ENCODE data around the gene FAM131A. TPM values are rescaled to one million over a fixed set of nuclear protein-coding genes. Genes with fewer than 3 reads are reported as not detected.

Gene FAM131A
- total and polyA plus RNA-seq, 12 donors, result 21.6 to 36.5 (median 26.7) TPM

GRCh38 chr3:184346480-184347190, 9.2 kb downstream of the FAM131A start:
- Histone ChIP-seq H3K4me3 (no peak overlapping the region), H3K27me3 (no peaks in the 10 kb centered on the region), H3K27ac (peak overlapping the region in 1 of 10 donors; percentile 36), H3K9me3 (no peaks in the 10 kb centered on the region), H3K36me3 (peaks cover 0 to 47% (median 33%) of the 10 kb centered on the region in 9 donors), H3K4me1 (peaks cover 0 to 17% (median 8%) of the 10 kb centered on the region in 9 donors)
- TF ChIP-seq, protein P1, sequence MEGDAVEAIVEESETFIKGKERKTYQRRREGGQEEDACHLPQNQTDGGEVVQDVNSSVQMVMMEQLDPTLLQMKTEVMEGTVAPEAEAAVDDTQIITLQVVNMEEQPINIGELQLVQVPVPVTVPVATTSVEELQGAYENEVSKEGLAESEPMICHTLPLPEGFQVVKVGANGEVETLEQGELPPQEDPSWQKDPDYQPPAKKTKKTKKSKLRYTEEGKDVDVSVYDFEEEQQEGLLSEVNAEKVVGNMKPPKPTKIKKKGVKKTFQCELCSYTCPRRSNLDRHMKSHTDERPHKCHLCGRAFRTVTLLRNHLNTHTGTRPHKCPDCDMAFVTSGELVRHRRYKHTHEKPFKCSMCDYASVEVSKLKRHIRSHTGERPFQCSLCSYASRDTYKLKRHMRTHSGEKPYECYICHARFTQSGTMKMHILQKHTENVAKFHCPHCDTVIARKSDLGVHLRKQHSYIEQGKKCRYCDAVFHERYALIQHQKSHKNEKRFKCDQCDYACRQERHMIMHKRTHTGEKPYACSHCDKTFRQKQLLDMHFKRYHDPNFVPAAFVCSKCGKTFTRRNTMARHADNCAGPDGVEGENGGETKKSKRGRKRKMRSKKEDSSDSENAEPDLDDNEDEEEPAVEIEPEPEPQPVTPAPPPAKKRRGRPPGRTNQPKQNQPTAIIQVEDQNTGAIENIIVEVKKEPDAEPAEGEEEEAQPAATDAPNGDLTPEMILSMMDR (IDR thresholded peaks at IDR 0.05), result no peak
- ATAC-seq, result peak in 1 of 8 donors; percentile 4
- intact Hi-C loops (cut with DNase I), result loop anchor here in 1 of 10 donors (5.0 kb wide), 1 partner anchor 34 kb away; the partner anchor contains the start of gene EIF4G1
- WGBS, 2 donors, result 90% methylated on average over 20 of the region's 20 CpGs
- no peak for DNase-seq

DNA sequence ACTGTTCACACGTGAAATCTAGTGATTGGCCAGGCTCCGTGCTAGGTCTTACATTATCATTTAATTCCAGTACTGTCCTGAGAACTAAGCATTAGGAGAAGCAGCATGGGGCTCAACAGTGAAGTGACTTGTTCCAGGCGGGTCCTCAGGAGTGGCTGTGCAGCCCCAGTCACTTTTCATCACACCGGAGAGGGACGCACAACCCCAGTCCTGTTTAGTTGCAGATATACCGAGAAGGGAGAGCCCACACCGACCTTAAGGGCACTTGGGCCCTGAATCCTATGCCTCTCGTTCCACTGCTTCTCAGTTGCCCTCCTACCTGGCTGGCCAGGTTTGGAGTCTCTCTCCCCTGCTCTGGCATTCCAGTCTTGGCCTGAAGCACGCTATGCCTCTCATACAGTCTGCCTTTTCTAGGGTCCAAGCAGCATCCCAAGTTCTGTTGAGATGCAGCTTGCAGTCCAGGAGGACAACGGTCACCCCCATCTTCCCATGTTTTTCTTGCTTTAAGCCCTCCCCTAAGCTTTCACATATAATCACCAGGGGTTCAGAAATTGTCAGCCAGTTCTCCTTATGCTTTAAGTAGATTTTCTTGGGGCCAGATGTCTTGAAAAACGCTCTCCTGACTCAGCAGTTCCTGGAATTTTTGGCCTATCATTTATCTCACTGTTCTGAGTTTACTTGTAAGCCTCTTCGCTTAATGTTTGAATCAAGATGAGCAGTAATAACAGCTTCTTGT, 10.1 kb downstream of the FAM131A start:
- H3K9me3 ChIP-seq, result no peaks in the 10 kb centered on the region
- ATAC-seq, result no peak
- no peak overlapping the region for H3K27ac ChIP-seq
- H3K27me3 ChIP-seq, result no peaks in the 10 kb centered on the region
- H3K4me3 ChIP-seq, result no peak overlapping the region
- peaks cover 0 to 43% (median 24%) of the 10 kb centered on the region in 9 donors for H3K36me3 ChIP-seq
- intact Hi-C loops (cut with DNase I), result loop anchor here in 1 of 10 donors (5.0 kb wide), 1 partner anchor 35 kb away; the partner anchor contains the start of gene EIF4G1
- TF ChIP-seq, protein P1 (IDR thresholded peaks at IDR 0.05), result no peak
- no peak for DNase-seq
- 79 to 81% methylated on average over 12 of the region's 12 CpGs for WGBS, 2 donors
- H3K4me1 ChIP-seq, result peaks cover 0 to 17% (median 8%) of the 10 kb centered on the region in 9 donors

GRCh38 chr3:184348057-184348382, 10.6 kb downstream of the FAM131A start:
- Histone ChIP-seq H3K27me3 (no peaks in the 10 kb centered on the region), H3K4me1 (peaks cover 0 to 17% (median 8%) of the 10 kb centered on the region in 9 donors), H3K4me3 (no peak overlapping the region), H3K36me3 (peaks cover 0 to 41% (median 19%) of the 10 kb centered on the region in 9 donors), H3K27ac (no peak overlapping the region), H3K9me3 (no peaks in the 10 kb centered on the region)
- DNase-seq (no peak), ATAC-seq (no peak)
- 89 to 92% methylated on average over 4 of the region's 4 CpGs for WGBS, 2 donors
- intact Hi-C loops (cut with DNase I), result loop anchor here in 1 of 10 donors (5.0 kb wide), 1 partner anchor 36 kb away; the partner anchor contains the start of gene EIF4G1
- TF ChIP-seq, protein P1 (IDR thresholded peaks at IDR 0.05), result no peak
